GM12864 (cell line): Measurements from ENCODE around the gene KRT85.

Experiments used
- DNase-seq: peaks from one replicate; pipeline ENCODE4 v3.0.0-alpha.2; 2011; ENCODE audit warnings: low read depth
- H3K4me3 ChIP-seq: 2 replicates; pipeline ENCODE4 v1.5.1; 2011; ENCODE audit warnings: mild to moderate bottlenecking, low read depth, low read length, control low read depth
- CTCF ChIP-seq: IDR thresholded peaks from 2 replicates; pipeline ENCODE4 v1.5.1; 2011; ENCODE audit warnings: low read depth, mild to moderate bottlenecking, moderate library complexity, low read length, control low read depth, inconsistent platforms; ENCODE audit errors: missing control alignments

Gene KRT85

GRCh38 chr12:52338241-52338960 is 28.9 kb downstream of the KRT85 start:
- no peak overlapping the region for H3K4me3 ChIP-seq
- no peak for TF ChIP-seq CTCF
- no peak for DNase-seq

- DNase-seq: no peak
- TF ChIP-seq CTCF: no peak
- no peak overlapping the region for H3K4me3 ChIP-seq
Observed at GRCh38 chr12:52337054-52337453, 30.2 kb downstream of the KRT85 start.

- no peak overlapping the region for H3K4me3 ChIP-seq
- no peak for DNase-seq
- TF ChIP-seq CTCF: no peak
Observed at GRCh38 chr12:52336641-52337040, 30.6 kb downstream of the KRT85 start.

- no peak overlapping the region for H3K4me3 ChIP-seq
- no peak for DNase-seq
- no peak for TF ChIP-seq CTCF
Observed at GRCh38 chr12:52335598-52336262, 31.6 kb downstream of the KRT85 start.

- TF ChIP-seq CTCF: no peak
Observed at GRCh38 chr12:52334185-52334584, 33.1 kb downstream of the KRT85 start.

GRCh38 chr12:52333321-52333720 is 34.0 kb downstream of the KRT85 start:
- no peak for TF ChIP-seq CTCF
- DNase-seq: no peak
- H3K4me3 ChIP-seq: no peak overlapping the region

More at GRCh38 chr12:52334185-52334584, 33.1 kb downstream of the KRT85 start:
- H3K4me3 ChIP-seq: no peak overlapping the region
- DNase-seq: no peak
